CD14-positive monocyte (primary cell): Measurements from ENCODE around the gene FGD6. TPM values are rescaled to one million over a fixed set of nuclear protein-coding genes. Genes with fewer than 3 reads are reported as not detected.
A peak's percentile ranks its signal among the peaks of the same experiment; 100 is the strongest.

ENCODE experiments used
- DNase-seq, 3 donors: peaks; one replicate each; pipeline ENCODE4 v3.0.0-alpha.2; 2011 to 2022
- H2AFZ ChIP-seq: 2 replicates; pipeline ENCODE4 v1.6.0; 2012; ENCODE audit warnings: mild to moderate bottlenecking, low read depth, low read length, inconsistent platforms; ENCODE audit not compliant: insufficient read depth, poor library complexity, severe bottlenecking
- H3K27ac ChIP-seq, 2 donors: 1 replicate in 1 of 2; 2 replicates in 1 of 2; pipeline ENCODE4 v1.5.1; 2012 to 2013; ENCODE audit warnings: low read length in 2 of 2, control low read depth in 1 of 2, inconsistent platforms in 1 of 2, low read depth in 1 of 2, mild to moderate bottlenecking in 1 of 2
- H3K27me3 ChIP-seq, 2 donors: one replicate each; pipeline versions ENCODE4 v1.6.0 to v1.6.1; 2011 to 2013; ENCODE audit warnings: low read length in 2 of 2; ENCODE audit not compliant: control insufficient read depth in 2 of 2, insufficient read depth in 2 of 2
- H3K36me3 ChIP-seq, 2 donors: replicated peaks in 1 of 2; 1 replicate in 1 of 2; 2 replicates in 1 of 2; pipeline versions ENCODE4 v1.5.1 to v1.6.1; 2012 to 2013; ENCODE audit warnings: low read length in 2 of 2, control low read depth in 1 of 2, inconsistent platforms in 1 of 2, mild to moderate bottlenecking in 1 of 2; ENCODE audit not compliant: insufficient read depth in 2 of 2, control insufficient read depth in 1 of 2
- H3K4me1 ChIP-seq, 2 donors: 1 replicate in 1 of 2; 2 replicates in 1 of 2; pipeline versions ENCODE4 v1.5.1 to v1.6.1; 2012 to 2013; ENCODE audit warnings: low read length in 2 of 2, control low read depth in 1 of 2, inconsistent platforms in 1 of 2, mild to moderate bottlenecking in 1 of 2, moderate library complexity in 1 of 2; ENCODE audit not compliant: insufficient read depth in 2 of 2, control insufficient read depth in 1 of 2
- H3K4me2 ChIP-seq: replicated peaks from 2 replicates; pipeline ENCODE3; 2012; ENCODE audit warnings: low read length, moderate library complexity, mild to moderate bottlenecking; ENCODE audit not compliant: poor library complexity, severe bottlenecking; ENCODE audit errors: extremely low read depth
- H3K4me3 ChIP-seq, 3 experiments: fragments of 200-600 bp in 1 of 3; sonication (generic) in 1 of 3; replicated peaks in 1 of 3; 1 replicate in 2 of 3; 2 replicates in 1 of 3; pipeline ENCODE4 v1.5.1; 2011 to 2013; ENCODE audit warnings: low read length in 3 of 3, mild to moderate bottlenecking in 3 of 3, control low read depth in 2 of 3, low read depth in 2 of 3, inconsistent platforms in 1 of 3, moderate library complexity in 1 of 3
- H3K79me2 ChIP-seq: 2 replicates; pipeline ENCODE4 v1.6.0; 2012; ENCODE audit warnings: mild to moderate bottlenecking, control low read depth, inconsistent platforms, low read length, moderate library complexity; ENCODE audit not compliant: insufficient read depth
- H3K9ac ChIP-seq: 2 replicates; pipeline ENCODE4 v1.6.0; 2017; ENCODE audit warnings: low read length, mild to moderate bottlenecking; ENCODE audit not compliant: insufficient read depth, poor library complexity, severe bottlenecking
- H3K9me3 ChIP-seq, 2 donors: replicated peaks in 1 of 2; 1 replicate in 1 of 2; 2 replicates in 1 of 2; pipeline versions ENCODE4 v1.5.1 to v1.6.1; 2012 to 2013; ENCODE audit warnings: low read length in 2 of 2, control low read depth in 1 of 2; ENCODE audit not compliant: control insufficient read depth in 1 of 2, insufficient read depth in 1 of 2
- H4K20me1 ChIP-seq: 2 replicates; pipeline ENCODE4 v1.6.0; 2012; ENCODE audit warnings: mild to moderate bottlenecking, low read length, control low read depth, moderate library complexity; ENCODE audit not compliant: insufficient read depth
- H3K27ac Mint-ChIP-seq, 7 donors: one replicate each; pipeline ENCODE4 v1.8.0; 2020; ENCODE audit warnings: mild to moderate bottlenecking in 7 of 7, mixed read lengths in 7 of 7, moderate library complexity in 6 of 7, inconsistent platforms in 2 of 7
- H3K27me3 Mint-ChIP-seq, 3 donors: one replicate each; pipeline ENCODE4 v1.8.0; 2021 to 2022; ENCODE audit warnings: low read depth in 3 of 3, mild to moderate bottlenecking in 3 of 3, mixed read lengths in 3 of 3, moderate library complexity in 3 of 3, inconsistent platforms in 1 of 3
- H3K36me3 Mint-ChIP-seq, 2 donors: one replicate each; pipeline ENCODE4 v1.8.0; 2020; ENCODE audit warnings: mixed read lengths in 2 of 2, inconsistent platforms in 1 of 2, mild to moderate bottlenecking in 1 of 2
- H3K4me1 Mint-ChIP-seq: one replicate; pipeline ENCODE4 v1.8.0; 2020; ENCODE audit warnings: mild to moderate bottlenecking, mixed read lengths
- H3K4me3 Mint-ChIP-seq, 2 donors: one replicate each; pipeline ENCODE4 v1.8.0; 2020; ENCODE audit warnings: mild to moderate bottlenecking in 2 of 2, mixed read lengths in 2 of 2, moderate library complexity in 1 of 2
- H3K9me3 Mint-ChIP-seq, 7 donors: one replicate each; pipeline ENCODE4 v1.8.0; 2020 to 2022; ENCODE audit warnings: mixed read lengths in 7 of 7, mild to moderate bottlenecking in 6 of 7, moderate library complexity in 6 of 7, inconsistent platforms in 2 of 7
- CTCF ChIP-seq: fragments of 200-600 bp; IDR thresholded peaks from one replicate; pipeline ENCODE4 v1.8.0; 2022; ENCODE audit warnings: antibody characterized with exemption, mild to moderate bottlenecking
- WGBS: methylation state at CpG from one replicate; pipeline ENCODE4 v1.1.5; 2013; ENCODE audit warnings: missing lambda C conversion rate; ENCODE audit not compliant: insufficient coverage; 5-methylcytosine and 5-hydroxymethylcytosine counted together
- intact Hi-C, 2 donors: fragments of 100-400 bp; cut with micrococcal nuclease; formaldehyde crosslinking; loops; one replicate each; pipeline versions ENCODE4 v1.15.0 to v1.15.1; 2023
- polyA plus RNA-seq, 3 donors: library from polyadenylated mRNA; depleted of rRNA in 1 of 3; unstranded in 2 of 3; stranded (reverse) in 1 of 3; fragments of 300-500 nt in 2 of 3; fragments of >200 nt in 1 of 3; fragmentation: Illumina TruSeq in 2 of 3; gene quantifications; 1 replicate in 2 of 3; 2 replicates in 1 of 3; pipeline ENCODE4 v1.2.3, GENCODE V29; 2012 to 2021

The FGD6 gene
- polyA plus RNA-seq, 3 donors = 4.0 to 8.1 (median 5.3) TPM

- Mint-ChIP-seq H3K27me3 (peaks cover 0 to 2% (median 2%) of the 10 kb centered on the region in 3 donors), H3K27ac (peak overlapping the region in 1 of 7 donors; percentile 46), H3K4me3 (no peak overlapping the region), H3K36me3 (peaks cover 38 to 59% of the 10 kb centered on the region in 2 donors), H3K9me3 (no peaks in the 10 kb centered on the region), H3K4me1 (peaks cover 9% of the 10 kb centered on the region)
- no peaks in the 10 kb centered on the region for H3K79me2 ChIP-seq
- no peak overlapping the region for H3K27ac ChIP-seq
- no peak overlapping the region for H3K9ac ChIP-seq
- no peak overlapping the region for H3K4me2 ChIP-seq
- no peak overlapping the region for H3K4me3 ChIP-seq
- TF ChIP-seq CTCF = no peak
- no peaks in the 10 kb centered on the region for H3K9me3 ChIP-seq
- intact Hi-C loops = loop anchor here (5.0 to 10.0 kb wide), 3 partner anchors 100 to 417 kb away; partner anchors contain the start of genes FGD6 (in 2 of the 2) and VEZT (in 2 of the 2)
- WGBS = 74% methylated on average over 3 of the region's 3 CpGs
- no peak overlapping the region for H2AFZ ChIP-seq
- peaks cover 0 to 4% of the 10 kb centered on the region in 2 donors for H3K4me1 ChIP-seq
- DNase-seq = no peak
- H3K36me3 ChIP-seq = peaks cover 18 to 36% of the 10 kb centered on the region in 2 donors
- H4K20me1 ChIP-seq = no peaks in the 10 kb centered on the region
- H3K27me3 ChIP-seq = no peaks in the 10 kb centered on the region
Measured at GRCh38 chr12:95114766-95115405, 102.4 kb downstream of the FGD6 start.

GRCh38 chr12:95107362-95107761 is 109.9 kb downstream of the FGD6 start:
- Histone ChIP-seq H3K4me2 (no peak overlapping the region), H3K4me1 (peaks cover 20 to 24% of the 10 kb centered on the region in 2 donors), H3K27ac (no peak overlapping the region), H2AFZ (no peak overlapping the region), H3K27me3 (no peaks in the 10 kb centered on the region), H3K9me3 (no peaks in the 10 kb centered on the region), H3K9ac (no peak overlapping the region), H3K79me2 (no peaks in the 10 kb centered on the region), H3K4me3 (no peak overlapping the region), H3K36me3 (peaks cover 43 to 85% of the 10 kb centered on the region in 2 donors), H4K20me1 (no peaks in the 10 kb centered on the region)
- no peak for DNase-seq
- intact Hi-C loops = no loop called here
- no peak for TF ChIP-seq CTCF
- Mint-ChIP-seq H3K9me3 (no peaks in the 10 kb centered on the region), H3K36me3 (peaks cover 64 to 83% of the 10 kb centered on the region in 2 donors), H3K4me1 (peaks cover 29% of the 10 kb centered on the region), H3K27me3 (peaks cover 0 to 3% (median 2%) of the 10 kb centered on the region in 3 donors), H3K4me3 (no peak overlapping the region), H3K27ac (no peak overlapping the region)
- 89% methylated on average over 4 of the region's 7 CpGs for WGBS
